ENCODE results near the gene TUT4. TPM values are rescaled to one million over a fixed set of nuclear protein-coding genes. Genes with fewer than 3 reads are reported as not detected.

The TUT4 gene
- total RNA-seq, 1 donor from 2014 or later: 32.7 TPM

GRCh38 chr1:52502789-52503188 lies 50.1 kb downstream of the TUT4 start:
- no peak for DNase-seq (ENCODE audit: missing footprints)
- no peak for ATAC-seq
- intact Hi-C loops (cut with DNase I): no loop called here

DNA sequence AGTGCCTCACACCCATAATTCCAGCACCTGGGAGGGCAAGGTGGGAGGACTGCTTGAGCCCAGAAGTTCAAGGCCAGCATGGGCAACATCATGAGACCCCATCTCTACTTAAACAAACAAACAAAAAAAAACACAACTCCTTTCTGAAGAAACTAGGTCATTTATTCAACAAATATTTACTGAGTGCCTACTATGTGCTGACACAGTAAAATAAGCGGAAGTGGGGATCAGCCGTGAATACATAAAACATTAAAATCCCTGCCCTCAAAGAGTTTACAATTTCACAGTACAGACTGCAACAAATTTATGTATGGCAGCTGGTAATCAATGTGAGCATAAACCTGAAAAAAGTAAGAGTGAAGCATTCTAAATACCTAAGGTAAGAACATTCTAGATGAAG lies 65.3 kb downstream of the TUT4 start:
- intact Hi-C loops (cut with DNase I): no loop called here
- DNase-seq (ENCODE audit: missing footprints): no peak
- no peak for ATAC-seq

GRCh38 chr1:52482326-52483004 lies 70.4 kb downstream of the TUT4 start:
- ATAC-seq: no peak
- DNase-seq (ENCODE audit: missing footprints): no peak
- intact Hi-C loops (cut with DNase I): no loop called here

DNA sequence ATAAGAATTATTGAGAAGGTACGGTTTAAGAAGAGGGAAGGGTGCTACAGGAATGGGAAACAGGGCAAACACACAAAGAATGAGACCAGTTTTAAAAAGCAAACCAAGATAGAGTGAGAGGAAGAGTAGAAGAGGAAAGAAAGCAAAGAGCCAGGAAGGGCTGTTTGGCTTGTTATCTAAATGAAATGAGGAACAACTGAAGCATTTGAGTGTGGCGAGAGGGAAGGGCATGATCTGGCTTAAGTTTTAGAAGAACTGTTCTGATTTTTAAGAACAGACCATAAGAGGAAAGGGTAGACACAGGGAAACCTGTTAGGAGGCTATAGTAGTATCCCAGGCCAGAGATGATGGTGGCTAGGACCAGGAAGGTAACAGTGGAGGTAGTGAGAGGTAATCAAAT lies 73.8 kb downstream of the TUT4 start:
- DNase-seq (ENCODE audit: missing footprints) (no peak), ATAC-seq (no peak)
- intact Hi-C loops (cut with DNase I): no loop called here

GRCh38 chr1:52477876-52478275 lies 75.0 kb downstream of the TUT4 start:
- no peak for DNase-seq (ENCODE audit: missing footprints)
- intact Hi-C loops (cut with DNase I): no loop called here
- ATAC-seq: no peak

DNA sequence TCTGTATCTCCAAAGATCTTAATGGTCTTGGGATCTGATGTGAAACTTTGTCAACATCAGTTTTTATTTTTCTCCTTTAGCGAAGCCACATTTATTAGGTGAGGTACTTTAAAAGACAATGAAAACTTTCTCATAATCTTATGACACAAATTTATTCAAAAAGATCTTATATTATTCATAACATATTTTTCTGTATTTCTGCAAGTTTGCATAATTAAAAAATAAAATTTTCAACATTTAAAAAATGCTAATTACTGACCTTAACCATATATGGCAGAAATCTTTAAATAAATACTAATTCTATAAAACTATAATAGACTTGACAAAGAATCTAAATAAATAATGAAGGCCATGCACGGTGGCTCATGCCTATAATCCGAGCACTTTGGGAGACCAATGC lies 75.9 kb downstream of the TUT4 start:
- intact Hi-C loops (cut with DNase I): no loop called here
- no peak for ATAC-seq

GRCh38 chr1:52474807-52475206 lies 78.1 kb downstream of the TUT4 start:
- intact Hi-C loops (cut with DNase I): no loop called here
- no peak for DNase-seq (ENCODE audit: missing footprints)
- ATAC-seq: no peak

More for the DNA sequence above, 75.9 kb downstream of the TUT4 start:
- no peak for DNase-seq (ENCODE audit: missing footprints)

DNA sequence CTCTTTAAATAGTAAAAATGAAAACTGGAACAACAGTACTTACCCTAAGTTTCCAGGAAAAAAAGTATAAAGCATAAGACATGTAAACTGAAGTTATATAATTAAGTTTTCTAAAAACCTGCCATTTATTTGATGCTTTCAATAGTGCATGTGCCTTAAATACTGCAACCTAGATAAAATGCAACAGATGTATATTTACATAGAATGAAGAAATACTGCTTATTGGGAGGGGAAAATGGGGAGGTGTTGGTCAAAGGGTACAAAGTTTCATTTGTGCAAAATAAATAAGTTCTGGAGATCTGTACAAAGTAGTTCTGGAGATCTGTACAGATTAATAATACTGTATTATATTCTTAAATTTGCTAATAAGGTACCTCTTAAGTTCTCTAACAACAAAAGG lies 79.9 kb downstream of the TUT4 start:
- intact Hi-C loops (cut with DNase I): no loop called here
- no peak for ATAC-seq

DNA sequence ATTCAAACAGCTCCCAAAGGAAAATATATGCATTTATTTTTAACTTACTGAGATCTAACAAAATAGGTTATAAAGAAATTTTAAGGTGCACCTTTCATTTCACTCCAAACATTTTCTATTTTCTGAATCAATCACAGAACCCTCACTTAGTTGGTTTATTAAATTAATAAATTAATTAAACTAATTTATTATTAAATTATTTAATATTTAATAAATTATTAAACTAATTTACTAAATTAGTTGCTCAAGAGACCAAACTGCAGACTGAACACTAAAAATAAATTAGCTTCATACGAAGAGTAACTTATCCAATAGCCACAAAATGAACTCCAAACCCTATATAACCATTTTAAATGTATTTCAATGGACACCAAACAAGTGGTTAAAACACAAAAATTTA lies 80.5 kb downstream of the TUT4 start:
- intact Hi-C loops (cut with DNase I): no loop called here
- DNase-seq (ENCODE audit: missing footprints) (no peak), ATAC-seq (no peak)

More for the DNA sequence above, 79.9 kb downstream of the TUT4 start:
- DNase-seq (ENCODE audit: missing footprints): no peak

- intact Hi-C loops (cut with DNase I): no loop called here
- no peak for ATAC-seq
- no peak for DNase-seq (ENCODE audit: missing footprints)
Observed at GRCh38 chr1:52469108-52469507, 83.8 kb downstream of the TUT4 start.

GRCh38 chr1:52463891-52464290 lies 89.0 kb downstream of the TUT4 start:
- intact Hi-C loops (cut with DNase I): no loop called here
- DNase-seq (ENCODE audit: missing footprints) (no peak), ATAC-seq (no peak)

- ATAC-seq (no peak), DNase-seq (ENCODE audit: missing footprints) (no peak)
- intact Hi-C loops (cut with DNase I): no loop called here
Observed at GRCh38 chr1:52461821-52462220, 91.1 kb downstream of the TUT4 start.

GRCh38 chr1:52460694-52461093 lies 92.2 kb downstream of the TUT4 start:
- DNase-seq (ENCODE audit: missing footprints): no peak
- intact Hi-C loops (cut with DNase I): no loop called here
- no peak for ATAC-seq

DNA sequence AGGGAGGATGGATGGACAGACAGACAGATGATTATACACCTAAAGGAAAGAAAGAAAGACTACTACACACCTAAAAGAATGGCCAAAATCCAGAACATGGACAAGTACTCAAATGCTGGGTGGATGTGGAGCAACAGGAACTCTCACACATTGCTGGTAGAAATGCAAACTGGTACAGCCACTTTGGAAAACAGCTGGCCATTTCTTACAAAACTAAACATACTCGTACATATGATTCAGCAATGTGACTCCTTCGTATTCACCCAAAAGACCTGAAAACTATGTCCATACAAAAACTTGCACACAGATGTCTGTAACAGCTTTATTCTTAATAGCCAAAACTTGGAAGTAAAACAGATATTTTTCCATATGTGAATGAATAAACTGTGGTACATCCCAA lies 97.2 kb downstream of the TUT4 start:
- ATAC-seq: no peak
- DNase-seq (ENCODE audit: missing footprints): no peak
- intact Hi-C loops (cut with DNase I): no loop called here

DNA sequence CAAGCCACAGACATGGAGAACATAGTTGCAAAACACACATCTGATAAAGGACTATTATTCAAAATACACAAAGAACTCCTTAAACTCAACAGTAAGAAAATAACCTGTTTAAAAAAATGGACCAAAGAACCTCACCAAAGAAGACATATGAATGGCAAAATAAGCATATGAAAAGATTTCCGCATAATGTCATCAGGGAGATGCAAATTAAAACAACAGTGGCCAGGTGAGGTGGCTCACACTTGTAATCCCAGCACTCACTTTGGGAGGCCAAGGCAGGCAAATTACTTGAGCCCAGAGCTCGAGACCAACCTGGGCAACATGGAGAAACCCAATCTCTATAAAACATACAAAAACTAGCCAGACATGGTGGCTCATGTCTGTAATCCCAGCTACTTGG lies 98.1 kb downstream of the TUT4 start:
- intact Hi-C loops (cut with DNase I): no loop called here
- DNase-seq (ENCODE audit: missing footprints) (no peak), ATAC-seq (no peak)

DNA sequence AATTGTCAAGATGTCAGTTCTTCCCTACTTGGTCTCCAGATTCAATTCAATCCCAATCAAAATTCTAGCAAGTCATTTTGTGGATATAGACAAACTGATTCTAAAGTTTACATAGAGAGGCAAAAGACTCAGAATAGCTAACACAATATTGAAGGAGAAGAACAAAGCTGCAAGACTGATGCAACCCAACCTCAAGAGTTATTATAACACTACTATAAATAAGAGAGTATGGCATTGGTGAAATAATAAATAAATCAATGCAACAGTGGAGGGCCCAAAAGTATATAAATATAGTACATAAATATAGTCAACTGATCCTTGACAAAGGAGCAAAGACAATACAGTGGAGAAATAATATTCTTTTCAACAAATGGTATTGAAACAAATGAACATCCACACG lies 98.8 kb downstream of the TUT4 start:
- DNase-seq (ENCODE audit: missing footprints) (no peak), ATAC-seq (no peak)
- intact Hi-C loops (cut with DNase I): no loop called here

- intact Hi-C loops (cut with DNase I): no loop called here
- DNase-seq (ENCODE audit: missing footprints) (no peak), ATAC-seq (no peak)
Observed at GRCh38 chr1:52444463-52444862, 108.4 kb downstream of the TUT4 start.

DNA sequence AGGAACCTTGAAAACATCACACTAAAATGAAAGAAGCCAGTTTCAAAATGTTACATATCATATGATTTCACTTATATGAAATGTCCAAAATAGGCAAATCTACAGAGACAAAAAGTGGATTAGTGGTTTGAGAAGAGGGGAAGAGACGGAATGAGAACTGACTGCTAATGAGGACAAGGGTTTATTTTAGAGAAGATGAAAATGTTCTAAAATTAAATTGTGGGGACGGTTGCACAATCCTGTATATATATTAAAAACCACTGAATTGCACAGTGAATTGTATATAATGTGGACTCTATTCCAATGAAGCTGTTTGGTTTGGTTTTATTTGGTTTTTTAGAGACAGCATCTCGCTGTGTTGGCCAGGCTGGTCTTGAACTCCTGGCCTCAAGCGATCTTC lies 112.9 kb downstream of the TUT4 start:
- DNase-seq (ENCODE audit: missing footprints): no peak
- ATAC-seq: no peak
- intact Hi-C loops (cut with DNase I): no loop called here

- intact Hi-C loops (cut with DNase I): no loop called here
- ATAC-seq (no peak), DNase-seq (ENCODE audit: missing footprints) (no peak)
Observed at GRCh38 chr1:52436817-52437216, 116.1 kb downstream of the TUT4 start.

GRCh38 chr1:52435650-52436049 lies 117.2 kb downstream of the TUT4 start:
- intact Hi-C loops (cut with DNase I): no loop called here
- DNase-seq (ENCODE audit: missing footprints): no peak
- ATAC-seq: no peak

DNA sequence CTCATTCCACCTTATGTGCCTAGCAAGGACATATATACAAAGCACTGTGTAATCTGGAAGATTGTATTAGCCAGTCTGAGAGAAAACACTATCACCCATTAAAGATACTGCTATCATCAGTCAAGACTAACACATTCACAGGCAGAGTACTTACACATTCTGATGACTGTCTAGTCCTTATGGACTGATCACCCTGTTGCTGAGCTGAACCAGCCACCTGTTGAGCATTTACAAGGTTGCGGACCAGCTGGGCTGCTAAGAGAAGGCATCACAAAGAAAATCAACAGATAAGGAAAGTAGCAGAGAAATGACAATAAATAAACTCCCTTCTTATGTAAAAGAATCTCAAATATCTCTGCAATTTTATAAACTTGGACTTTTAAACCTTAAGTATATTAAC lies 117.7 kb downstream of the TUT4 start:
- ATAC-seq: no peak
- no peak for DNase-seq (ENCODE audit: missing footprints)
- intact Hi-C loops (cut with DNase I): no loop called here

Data from Right ventricle myocardium inferior (tissue), 1 donor.